ENCODE results near the gene ACSL3. TPM values are rescaled to one million over a fixed set of nuclear protein-coding genes. Genes with fewer than 3 reads are reported as not detected.

The ACSL3 gene
- total RNA-seq, 3 donors from 2014 or later (not counting 1 experiment from before 2014, with no cell fraction given) = 55.4 to 86.6 (median 66.7) TPM

GRCh38 chr2:222941510-222942032, 80.7 kb downstream of the ACSL3 start:
- Histone ChIP-seq H3K4me1 (ENCODE audit: control insufficient read depth, insufficient read depth, low read length) (no peaks in the 10 kb centered on the region), H3K36me3 (ENCODE audit: control insufficient read depth, insufficient read depth, low read length) (peaks cover 24% of the 10 kb centered on the region), H3K27me3 (ENCODE audit: control insufficient read depth, insufficient read depth, low read length) (no peaks in the 10 kb centered on the region), H3K27ac (ENCODE audit: low read length) (no peak overlapping the region), H3K4me3 (ENCODE audit: low read length) (no peak overlapping the region), H3K9me3 (ENCODE audit: control insufficient read depth, insufficient read depth, low read length) (no peaks in the 10 kb centered on the region)
- Mint-ChIP-seq H3K27me3 (ENCODE audit: low read depth in 2 of 2) (no peaks in the 10 kb centered on the region), H3K4me3 (no peak overlapping the region), H3K9me3 (peaks cover 4 to 10% of the 10 kb centered on the region in 2 donors), H3K36me3 (peaks cover 19% of the 10 kb centered on the region), H3K27ac (no peak overlapping the region), H3K4me1 (no peaks in the 10 kb centered on the region)
- no peak for TF ChIP-seq CTCF (IDR thresholded peaks at IDR 0.05)
- intact Hi-C loops (cut with micrococcal nuclease) = no loop called here
- ATAC-seq = no peak
- WGBS (ENCODE audit: insufficient coverage) = 95% methylated on average over 6 of the region's 7 CpGs
- DNase-seq = no peak

- Histone ChIP-seq H3K36me3 (ENCODE audit: control insufficient read depth, insufficient read depth, low read length) (peaks cover 19% of the 10 kb centered on the region), H3K27me3 (ENCODE audit: control insufficient read depth, insufficient read depth, low read length) (no peaks in the 10 kb centered on the region), H3K4me1 (ENCODE audit: control insufficient read depth, insufficient read depth, low read length) (no peaks in the 10 kb centered on the region), H3K27ac (ENCODE audit: low read length) (no peak overlapping the region), H3K9me3 (ENCODE audit: control insufficient read depth, insufficient read depth, low read length) (no peaks in the 10 kb centered on the region), H3K4me3 (ENCODE audit: low read length) (no peak overlapping the region)
- DNase-seq (no peak), ATAC-seq (no peak)
- intact Hi-C loops (cut with micrococcal nuclease) = no loop called here
- TF ChIP-seq CTCF (IDR thresholded peaks at IDR 0.05) = no peak
- Mint-ChIP-seq H3K27me3 (ENCODE audit: low read depth in 2 of 2) (no peaks in the 10 kb centered on the region), H3K4me1 (no peaks in the 10 kb centered on the region), H3K36me3 (peaks cover 9% of the 10 kb centered on the region), H3K4me3 (no peak overlapping the region), H3K27ac (no peak overlapping the region), H3K9me3 (peaks cover 3 to 6% of the 10 kb centered on the region in 2 donors)
- no CpG with 5 or more reads among the region's 3 CpGs for WGBS (ENCODE audit: insufficient coverage)
Measured at GRCh38 chr2:222942561-222942960, 81.7 kb downstream of the ACSL3 start.

- ATAC-seq (no peak), DNase-seq (no peak)
- Histone ChIP-seq H3K4me3 (ENCODE audit: low read length) (no peak overlapping the region), H3K27me3 (ENCODE audit: control insufficient read depth, insufficient read depth, low read length) (no peaks in the 10 kb centered on the region), H3K4me1 (ENCODE audit: control insufficient read depth, insufficient read depth, low read length) (no peaks in the 10 kb centered on the region), H3K36me3 (ENCODE audit: control insufficient read depth, insufficient read depth, low read length) (peaks cover 16% of the 10 kb centered on the region), H3K9me3 (ENCODE audit: control insufficient read depth, insufficient read depth, low read length) (no peaks in the 10 kb centered on the region), H3K27ac (ENCODE audit: low read length) (no peak overlapping the region)
- no peak for TF ChIP-seq CTCF (IDR thresholded peaks at IDR 0.05)
- Mint-ChIP-seq H3K27ac (no peak overlapping the region), H3K4me1 (no peaks in the 10 kb centered on the region), H3K27me3 (ENCODE audit: low read depth in 2 of 2) (no peaks in the 10 kb centered on the region), H3K4me3 (no peak overlapping the region), H3K36me3 (peaks cover 7% of the 10 kb centered on the region), H3K9me3 (peaks cover 0 to 2% of the 10 kb centered on the region in 2 donors)
- WGBS (ENCODE audit: insufficient coverage) = 100% methylated on average over 1 of the region's 1 CpG
- intact Hi-C loops (cut with micrococcal nuclease) = no loop called here
Measured at GRCh38 chr2:222942977-222943376, 82.1 kb downstream of the ACSL3 start.

GRCh38 chr2:222943820-222944219, 83.0 kb downstream of the ACSL3 start:
- Mint-ChIP-seq H3K36me3 (peaks cover 6% of the 10 kb centered on the region), H3K4me1 (no peaks in the 10 kb centered on the region), H3K27ac (no peak overlapping the region), H3K9me3 (peaks cover 0 to 2% of the 10 kb centered on the region in 2 donors), H3K27me3 (ENCODE audit: low read depth in 2 of 2) (no peaks in the 10 kb centered on the region), H3K4me3 (no peak overlapping the region)
- H3K4me1 ChIP-seq (ENCODE audit: control insufficient read depth, insufficient read depth, low read length) = no peaks in the 10 kb centered on the region
- peaks cover 13% of the 10 kb centered on the region for H3K36me3 ChIP-seq (ENCODE audit: control insufficient read depth, insufficient read depth, low read length)
- DNase-seq (no peak), ATAC-seq (no peak)
- H3K4me3 ChIP-seq (ENCODE audit: low read length) = no peak overlapping the region
- intact Hi-C loops (cut with micrococcal nuclease) = no loop called here
- WGBS (ENCODE audit: insufficient coverage) = 80% methylated on average over 1 of the region's 1 CpG
- H3K9me3 ChIP-seq (ENCODE audit: control insufficient read depth, insufficient read depth, low read length) = no peaks in the 10 kb centered on the region
- no peak overlapping the region for H3K27ac ChIP-seq (ENCODE audit: low read length)
- TF ChIP-seq CTCF (IDR thresholded peaks at IDR 0.05) = no peak
- no peaks in the 10 kb centered on the region for H3K27me3 ChIP-seq (ENCODE audit: control insufficient read depth, insufficient read depth, low read length)
